ENCODE measurements around the gene RAB2B.
A peak's percentile ranks its signal among the peaks of the same experiment; 100 is the strongest.

RAB2B gene

DNA sequence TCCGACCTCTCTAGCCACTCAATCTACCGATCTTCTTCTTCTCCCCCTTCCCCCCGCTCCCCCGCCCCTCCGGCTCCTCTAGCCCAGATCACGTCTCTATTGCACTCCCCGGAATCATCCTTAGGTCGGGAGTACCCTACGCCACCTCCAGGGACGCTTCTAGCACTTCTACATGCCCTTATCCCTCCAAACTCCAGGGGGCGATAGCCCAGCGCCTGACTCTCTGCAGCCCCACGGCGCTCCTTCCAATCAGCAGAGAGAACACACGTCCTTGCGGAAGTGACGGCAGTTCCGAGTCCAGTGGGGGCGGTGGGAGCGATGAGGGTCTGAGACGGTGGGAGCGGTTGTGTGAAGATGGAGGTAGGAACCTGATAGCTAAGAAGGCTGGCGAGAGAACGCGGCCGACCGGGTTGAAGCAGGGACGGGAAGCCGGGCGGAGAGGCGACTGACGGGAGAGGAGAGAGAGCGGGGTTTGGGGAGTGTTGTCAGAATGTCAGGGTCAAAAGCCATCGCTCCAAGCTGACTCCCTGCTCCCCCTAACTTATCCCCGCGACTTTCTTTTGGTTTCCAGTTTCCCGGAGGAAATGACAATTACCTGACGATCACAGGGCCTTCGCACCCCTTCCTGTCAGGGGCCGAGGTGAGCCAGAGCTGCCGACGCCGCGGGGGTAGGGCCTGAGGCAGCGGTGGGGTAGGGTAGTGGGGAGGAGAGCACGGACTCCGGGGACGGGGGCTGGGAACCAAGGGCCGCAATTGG is at the start of gene RAB2B, which contains the start of gene TOX4:
RAB2B (minus strand) TSS at position 35 of the 757 bp plus-strand sequence. CDS start 87 bp downstream, outside the sequence.
TOX4 (plus strand) TSS at position 271 of the 757 bp plus-strand sequence; CDS start at position 355, 84 bp downstream.
- DNase-seq = peak; percentile 98

DNA sequence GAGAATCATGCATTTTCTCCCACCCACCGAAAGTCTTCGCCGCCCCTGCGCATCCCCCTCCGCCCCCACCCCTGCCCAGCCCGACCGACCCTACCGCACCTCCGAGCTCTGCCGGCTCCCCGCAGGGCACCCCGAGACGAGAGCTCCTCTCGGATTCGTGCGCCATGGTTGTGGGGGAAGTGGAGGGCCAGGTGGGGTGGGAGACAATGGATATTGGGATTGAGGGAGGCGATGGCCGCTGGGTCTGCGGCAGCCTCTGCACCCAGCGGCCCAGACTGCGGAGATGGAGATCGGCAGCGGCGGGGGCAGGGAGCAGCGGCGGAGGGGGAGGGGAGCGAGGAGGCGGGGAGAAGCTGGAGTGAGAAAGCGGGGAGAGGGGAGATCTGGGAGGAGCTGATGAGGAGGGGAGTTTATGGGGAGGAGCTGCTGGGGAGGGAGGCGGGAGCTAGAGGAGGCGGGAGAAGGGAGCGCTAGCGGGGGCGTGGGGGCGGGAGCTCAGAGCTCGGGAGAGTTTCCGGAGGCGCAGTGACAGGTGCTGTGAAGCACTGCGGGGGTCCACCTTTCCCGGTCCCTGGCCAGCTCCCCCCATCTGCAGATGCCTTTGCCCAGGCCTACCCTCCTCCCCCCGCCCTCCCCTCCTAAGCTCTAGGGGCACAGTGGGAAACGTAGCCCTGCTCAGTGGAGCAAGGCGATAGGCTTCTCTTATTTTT is 49.4 kb upstream of the RAB2B start, which contains the start of gene SALL2:
SALL2 (minus strand) TSS at position 385 of the 710 bp plus-strand sequence; CDS start at position 166, 219 bp downstream.
- peak; percentile 97 for DNase-seq

DNA sequence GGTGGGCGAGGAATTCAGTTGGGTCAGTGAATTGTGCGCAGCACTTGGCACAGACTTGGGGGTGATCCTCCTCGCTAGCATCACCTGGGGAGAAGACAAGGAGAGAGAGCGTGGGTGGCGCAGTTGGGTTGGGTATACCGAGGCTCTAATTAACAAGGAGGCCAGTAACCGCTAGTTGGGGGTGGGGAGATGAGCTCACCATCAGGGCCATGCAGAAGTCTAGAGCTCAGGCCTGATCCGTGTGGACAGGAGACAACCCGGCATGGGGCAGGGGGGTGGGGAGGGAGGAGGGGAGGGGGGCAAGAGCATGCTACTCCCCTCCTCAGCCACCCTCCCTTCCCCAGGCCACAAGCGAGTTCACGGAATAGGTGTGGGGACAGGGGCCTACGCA is 48.8 kb upstream of the RAB2B start:
- peak; percentile 61 for DNase-seq

DNA sequence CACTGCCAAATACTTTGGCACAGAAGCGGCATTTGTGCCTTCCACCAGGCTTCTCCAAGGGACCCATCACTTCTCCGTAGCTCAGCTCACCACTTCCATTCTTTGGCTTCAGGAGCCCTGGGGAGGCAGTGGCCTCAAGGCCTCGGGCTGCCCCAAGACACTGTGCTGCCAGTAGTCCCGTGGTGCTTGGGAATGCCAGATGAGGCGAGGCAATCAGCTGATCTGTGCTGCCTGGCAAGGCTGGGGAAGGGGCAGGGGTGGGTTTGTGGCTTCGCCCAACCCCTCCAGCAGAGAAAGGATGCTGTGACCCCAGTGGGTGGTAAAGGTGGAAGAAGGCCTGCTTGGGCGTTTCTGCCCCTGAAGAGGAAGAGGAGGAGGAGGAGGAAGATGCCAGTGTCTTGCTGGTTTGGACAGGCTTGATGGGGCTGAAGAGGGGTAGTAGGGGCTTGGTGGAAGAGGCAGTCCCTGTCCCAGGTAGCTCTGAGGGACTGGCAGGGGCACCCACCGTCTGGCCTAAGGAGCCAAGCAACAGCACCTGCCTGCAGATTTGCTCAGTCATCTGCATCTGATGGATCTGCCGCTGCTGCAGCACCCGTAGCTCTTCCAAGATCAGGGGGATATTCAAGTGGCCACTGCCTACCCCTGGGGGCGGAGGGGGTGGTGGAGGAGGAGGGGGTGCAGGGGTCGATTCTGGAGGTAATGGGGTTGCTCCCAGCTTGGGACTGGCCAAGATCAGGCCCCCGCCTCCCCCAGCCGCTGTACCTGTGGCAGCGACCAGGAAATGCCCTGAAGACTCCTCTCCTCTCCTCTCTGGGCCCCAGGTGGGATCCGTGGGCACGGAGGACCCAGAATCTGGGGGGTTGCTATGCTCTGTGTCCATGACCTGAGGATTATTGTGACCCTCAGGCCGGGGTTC is 48.1 kb upstream of the RAB2B start:
- no peak for DNase-seq

DNA sequence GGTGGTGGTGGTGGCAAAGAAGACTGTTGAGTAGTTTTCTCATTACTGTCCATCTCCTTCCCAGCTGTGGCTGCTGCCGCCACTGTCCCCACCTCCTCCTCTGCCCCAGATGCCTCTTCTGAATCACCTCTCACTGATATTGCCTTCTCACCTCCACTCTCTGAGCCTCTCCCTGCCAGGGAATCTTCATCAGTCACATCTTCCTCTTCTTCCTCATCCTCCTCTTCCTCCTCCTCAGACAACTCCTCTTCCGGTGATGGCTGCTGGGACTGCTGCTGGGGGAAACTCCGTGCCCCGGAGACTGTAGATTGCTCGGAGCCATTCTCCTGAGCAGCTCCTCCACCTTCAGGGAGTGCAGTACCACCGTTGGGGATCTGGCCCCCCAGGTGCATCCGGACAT is 46.4 kb upstream of the RAB2B start:
- no peak for DNase-seq

DNA sequence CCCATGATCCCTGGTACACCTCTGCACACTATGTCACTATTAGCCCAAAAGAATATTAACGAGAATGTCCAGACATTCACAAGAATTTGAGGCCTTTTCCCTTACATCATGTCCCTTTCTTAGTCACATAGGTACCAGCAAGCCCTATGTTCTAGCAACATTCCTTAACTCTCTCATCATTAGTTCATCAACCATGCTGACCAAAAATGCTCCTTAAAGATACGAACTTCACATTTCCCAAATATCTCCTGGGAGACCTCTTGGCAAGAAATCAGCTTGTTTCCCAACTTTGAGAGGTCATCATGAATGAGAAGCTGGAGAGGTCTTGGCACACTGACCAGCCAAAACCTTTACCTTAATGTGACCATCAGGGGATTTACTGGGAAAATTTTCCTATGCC is 44.7 kb upstream of the RAB2B start:
- DNase-seq = no peak

DNA sequence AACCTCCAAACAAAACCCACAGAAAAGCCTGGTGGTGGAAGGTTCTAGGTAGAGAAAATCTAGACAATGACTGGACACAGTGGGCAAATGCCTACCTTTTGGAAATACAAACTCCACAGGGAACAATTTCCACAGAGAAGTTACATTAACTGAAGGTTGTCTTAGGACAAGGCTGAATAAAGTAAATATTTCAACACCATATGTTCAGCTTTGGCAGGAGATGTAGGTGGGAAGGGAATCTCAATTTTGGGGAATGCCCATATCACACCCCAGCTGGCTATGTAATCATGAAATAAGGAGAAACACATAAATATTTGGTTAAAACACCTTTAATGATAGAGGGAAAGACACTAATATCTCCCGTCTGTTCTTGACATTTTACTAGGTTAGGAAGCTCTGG is 44.0 kb upstream of the RAB2B start:
- DNase-seq = no peak

DNA sequence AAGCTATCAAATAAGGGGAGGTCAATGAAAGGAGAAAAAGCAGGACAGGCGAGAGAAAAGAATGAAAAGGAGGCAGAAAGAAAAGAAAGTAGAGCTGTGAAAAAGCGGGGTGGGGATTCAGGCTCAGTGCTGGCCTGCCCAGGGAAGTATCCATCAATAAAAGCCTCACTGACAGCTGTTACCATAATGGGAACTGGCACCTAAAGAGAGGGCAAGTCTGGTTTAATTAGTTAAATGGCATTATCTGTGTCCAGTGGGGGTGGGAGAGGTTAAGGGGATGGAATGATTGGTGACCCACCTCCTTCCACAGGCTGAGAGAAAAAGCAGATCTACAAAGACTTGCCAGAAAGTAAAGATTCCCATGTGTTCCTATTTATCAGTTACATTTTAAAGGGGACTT is 42.0 kb upstream of the RAB2B start:
- DNase-seq = peak; percentile 88

DNA sequence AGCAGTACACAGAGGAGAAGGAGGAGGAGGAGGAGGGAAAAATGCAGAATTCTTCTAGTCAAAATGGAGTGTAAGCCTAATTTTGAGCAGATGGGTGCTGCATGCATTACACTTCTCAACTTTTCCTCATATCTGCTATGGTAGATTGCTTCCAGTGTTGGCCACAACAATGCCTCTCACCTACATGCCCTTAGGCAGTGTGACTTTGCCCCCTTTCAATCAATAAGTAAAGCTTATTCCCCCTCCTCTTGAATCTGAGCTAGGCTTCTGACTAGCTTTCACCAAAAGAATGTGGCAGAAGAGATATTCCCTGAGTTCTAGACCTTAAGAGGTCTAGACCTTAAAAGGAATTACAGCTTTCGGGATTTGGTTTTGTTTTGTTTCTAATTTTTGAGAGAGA is 37.6 kb upstream of the RAB2B start:
- no peak for DNase-seq

DNA sequence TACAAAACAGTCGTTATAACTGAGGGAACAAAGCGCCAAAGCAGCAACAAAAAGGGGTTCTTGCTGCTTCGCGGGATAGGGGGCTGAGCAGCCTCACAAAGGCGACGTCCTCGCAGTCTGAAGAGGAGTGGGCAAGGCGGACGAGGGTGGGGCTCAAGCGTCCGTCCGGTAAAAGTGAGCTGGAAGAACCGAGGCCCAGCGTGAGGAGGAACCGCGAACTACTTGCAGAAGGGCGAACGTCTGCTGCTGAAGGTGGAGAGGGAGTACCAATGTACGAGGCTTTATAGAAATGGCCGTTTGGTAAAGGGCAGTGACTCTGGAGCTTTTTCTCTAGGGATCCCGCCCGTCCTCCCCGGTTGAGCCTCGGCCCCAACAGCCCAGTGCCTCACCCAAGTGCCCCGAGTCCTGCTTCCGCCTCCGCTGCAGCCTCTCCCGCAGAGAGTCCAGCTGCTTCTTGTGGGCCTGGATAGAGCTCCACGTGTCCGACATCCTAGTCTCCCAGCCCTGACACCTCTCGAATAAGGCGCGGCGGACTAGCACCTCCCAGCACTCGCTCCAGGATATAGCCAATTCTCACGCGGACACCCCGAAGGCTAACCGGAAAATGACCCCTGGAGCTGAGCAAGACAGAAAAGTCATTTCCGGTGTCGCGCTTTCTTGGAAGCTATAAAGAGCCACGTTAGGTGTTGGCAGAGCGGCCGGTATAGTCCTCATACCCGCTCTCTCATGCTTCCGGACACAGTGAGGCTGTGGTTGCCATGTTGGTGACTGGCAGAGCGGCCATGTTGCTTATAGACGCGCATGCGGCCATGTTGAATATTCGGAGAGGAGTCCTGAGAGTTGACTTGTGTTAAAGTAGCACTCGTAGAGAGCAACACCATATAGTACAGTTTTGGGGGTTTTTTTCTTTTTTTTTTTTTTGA is 34.2 kb upstream of the RAB2B start, which contains the start of gene METTL3:
METTL3 (minus strand) TSS at position 606 of the 923 bp plus-strand sequence; CDS start at position 489, 117 bp downstream.
- peak; percentile 98 for DNase-seq

DNA sequence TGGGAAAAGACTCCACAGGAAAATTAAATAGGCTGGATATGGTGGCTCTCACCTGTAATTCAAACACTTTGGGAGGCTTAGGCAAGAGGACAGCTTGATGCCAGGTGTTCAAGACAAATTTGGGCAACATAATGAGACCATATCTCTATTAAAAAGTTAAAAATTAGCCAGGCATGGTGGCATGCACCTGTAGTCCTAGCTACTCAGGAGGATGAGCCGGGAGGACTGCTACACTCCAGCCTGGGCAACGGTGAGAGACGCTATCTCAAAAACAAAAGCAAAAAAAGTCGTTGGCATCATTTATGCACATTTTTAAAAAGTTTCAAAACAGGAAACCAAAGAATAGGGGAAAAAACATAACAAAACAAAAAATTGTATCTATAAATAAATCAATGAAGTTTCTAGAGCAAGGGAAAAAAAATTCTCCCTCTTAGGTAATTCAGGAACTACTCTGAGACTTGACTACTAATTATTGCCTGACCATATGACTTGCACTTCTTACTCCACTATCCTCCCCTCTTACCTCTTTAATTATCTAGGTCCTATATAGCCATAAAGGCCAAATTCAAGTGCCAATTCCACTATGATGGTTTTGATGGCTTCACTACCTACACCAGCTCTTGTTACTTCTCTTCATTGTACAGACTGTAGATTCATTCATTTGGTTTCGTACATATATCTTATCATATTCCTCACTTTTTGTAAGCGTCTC is 32.8 kb upstream of the RAB2B start:
- DNase-seq = no peak

DNA sequence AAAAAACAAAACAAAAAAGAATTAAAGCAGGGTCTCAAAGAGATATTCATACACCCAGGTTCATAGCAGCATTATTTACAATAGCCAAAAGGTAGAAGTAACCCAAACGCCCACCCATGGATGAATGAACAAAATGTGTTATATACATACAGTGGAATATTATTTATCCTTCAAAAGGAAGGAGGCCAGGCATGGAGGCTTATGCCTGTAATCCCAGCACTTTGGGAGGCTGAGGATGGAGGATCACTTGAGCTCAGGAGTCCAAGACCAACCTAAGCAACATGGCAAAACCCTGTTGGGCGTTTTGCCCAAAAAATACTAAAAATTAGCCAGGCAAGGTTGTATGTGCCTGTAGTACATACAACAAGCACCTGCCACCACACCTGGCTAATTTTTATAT is 29.8 kb upstream of the RAB2B start:
- no peak for DNase-seq

DNA sequence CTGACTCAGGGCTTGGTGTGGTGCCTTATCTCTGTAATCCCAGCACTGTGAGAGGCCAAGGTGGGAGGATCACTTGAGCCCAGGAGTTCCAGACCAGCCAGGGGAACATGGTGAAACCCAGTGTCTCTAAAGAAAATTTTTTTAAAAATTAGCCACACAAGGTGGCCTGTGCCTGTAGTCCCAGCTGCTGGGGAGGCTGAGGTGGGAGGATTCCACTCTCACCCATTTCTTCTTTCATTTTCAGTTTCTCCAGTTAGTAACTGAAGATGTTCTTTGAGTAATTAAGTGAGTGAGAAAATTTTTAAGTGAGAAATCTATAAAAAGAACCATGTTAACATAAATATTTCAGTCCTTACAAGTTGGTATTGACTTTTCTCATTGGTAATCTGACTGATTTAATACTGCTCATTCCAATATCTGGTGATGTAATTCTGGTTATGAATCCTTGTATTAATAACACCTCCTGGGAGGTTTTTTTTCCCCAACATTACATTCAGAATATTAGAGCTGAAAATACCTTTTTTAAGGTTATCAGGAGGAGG is 28.3 kb upstream of the RAB2B start:
- DNase-seq = no peak

DNA sequence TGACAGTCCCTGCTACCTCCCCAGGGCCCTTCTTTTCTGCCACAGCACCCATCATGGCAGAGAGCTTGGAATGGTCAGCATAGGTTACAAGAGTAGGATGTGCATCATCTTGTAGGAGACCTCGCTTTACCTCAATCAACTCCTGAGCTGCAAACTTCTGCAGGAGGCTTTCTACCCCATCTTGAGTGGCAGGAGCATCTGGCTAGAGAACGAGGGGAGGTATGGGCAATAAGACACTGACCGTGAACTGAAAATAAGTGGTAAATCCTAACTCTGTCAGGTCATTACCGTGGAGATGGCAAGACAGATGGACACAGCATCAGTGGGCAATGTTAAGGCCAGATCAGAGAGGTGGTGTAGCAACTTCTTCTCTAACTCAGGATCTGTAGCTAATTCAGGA is 26.6 kb upstream of the RAB2B start:
- no peak for DNase-seq

DNA sequence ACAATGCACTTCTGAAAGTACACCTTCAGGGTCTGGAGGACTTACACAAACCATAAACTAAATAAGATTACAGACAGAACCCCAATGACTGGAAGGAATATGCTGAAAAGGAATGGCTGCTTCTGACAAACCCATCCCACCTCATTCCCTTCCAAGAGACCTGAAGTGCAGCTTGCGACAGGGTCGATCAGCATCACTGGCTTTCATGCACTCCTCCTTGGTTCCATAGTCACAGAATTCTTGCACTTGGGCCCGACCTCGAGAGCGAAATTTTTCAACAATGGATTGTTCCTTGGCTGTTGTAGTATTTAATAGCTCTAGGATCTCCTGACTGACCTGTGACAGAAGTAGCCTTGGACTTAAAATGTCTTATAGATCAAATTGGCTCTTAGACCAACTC is 24.8 kb upstream of the RAB2B start:
- no peak for DNase-seq

DNA sequence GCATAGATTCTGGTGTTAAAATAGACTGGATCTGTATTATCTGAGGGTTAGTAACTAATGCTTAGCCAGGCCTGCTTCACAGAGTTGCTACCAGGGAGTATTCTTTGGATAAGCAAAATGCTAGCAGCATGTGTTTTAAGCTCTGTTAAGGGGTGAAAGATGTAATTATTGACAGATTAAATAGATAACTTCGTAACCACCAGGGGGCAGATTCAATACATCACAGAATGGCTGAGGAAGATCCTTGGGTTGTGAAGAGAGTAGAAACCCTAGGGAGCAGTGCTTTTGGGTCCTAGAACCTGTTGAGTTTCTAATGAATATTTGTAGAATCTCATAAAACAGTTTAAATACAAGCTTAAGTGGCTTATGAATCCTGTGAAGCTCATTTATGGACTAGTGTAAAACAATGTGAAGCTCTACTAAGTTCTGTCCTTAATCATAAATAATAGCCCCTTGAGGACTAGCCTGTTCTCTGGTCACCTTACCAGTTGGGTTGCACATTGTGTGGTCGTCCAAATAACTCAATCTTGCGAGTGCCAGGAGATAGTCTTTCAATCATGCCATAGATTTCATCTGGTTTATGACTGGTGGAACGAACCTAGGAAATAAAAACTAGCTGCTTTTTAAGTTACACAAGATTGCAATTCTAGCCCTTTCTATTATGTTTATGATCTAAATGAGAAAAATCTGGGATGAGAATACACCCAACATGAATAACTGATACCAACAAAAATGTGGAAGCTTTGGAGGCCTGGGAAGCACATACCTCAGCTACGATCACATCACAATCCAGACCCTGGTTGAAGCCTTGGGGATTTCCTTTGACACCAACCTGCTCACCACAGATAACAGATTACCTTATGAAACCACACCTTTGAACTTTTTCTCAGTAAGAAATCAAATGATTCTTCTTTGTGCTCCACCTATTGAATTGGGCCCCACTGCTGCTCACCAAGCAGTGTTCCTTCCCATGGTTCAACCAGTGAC is 22.1 kb upstream of the RAB2B start:
- DNase-seq = peak; percentile 79

DNA sequence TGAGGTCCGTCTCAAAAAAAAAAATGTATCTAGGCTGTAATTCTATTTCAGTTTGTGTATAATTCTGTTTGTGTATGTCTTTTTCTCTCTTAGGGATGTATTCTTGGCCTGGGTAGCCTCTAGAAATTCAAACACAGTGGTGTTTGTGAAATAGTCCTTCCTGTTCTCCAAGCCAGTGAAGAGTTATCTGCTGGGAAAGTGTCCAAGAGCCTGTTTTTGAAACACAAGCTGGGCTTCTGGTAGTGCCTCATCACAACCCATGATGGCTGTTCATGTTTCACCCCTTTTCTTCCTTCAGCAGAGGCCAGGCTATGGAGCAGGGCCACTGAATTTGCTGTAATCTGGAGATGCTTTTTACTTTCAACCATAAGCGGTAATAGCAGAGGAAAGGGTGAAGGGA is 19.7 kb upstream of the RAB2B start:
- no peak for DNase-seq

DNA sequence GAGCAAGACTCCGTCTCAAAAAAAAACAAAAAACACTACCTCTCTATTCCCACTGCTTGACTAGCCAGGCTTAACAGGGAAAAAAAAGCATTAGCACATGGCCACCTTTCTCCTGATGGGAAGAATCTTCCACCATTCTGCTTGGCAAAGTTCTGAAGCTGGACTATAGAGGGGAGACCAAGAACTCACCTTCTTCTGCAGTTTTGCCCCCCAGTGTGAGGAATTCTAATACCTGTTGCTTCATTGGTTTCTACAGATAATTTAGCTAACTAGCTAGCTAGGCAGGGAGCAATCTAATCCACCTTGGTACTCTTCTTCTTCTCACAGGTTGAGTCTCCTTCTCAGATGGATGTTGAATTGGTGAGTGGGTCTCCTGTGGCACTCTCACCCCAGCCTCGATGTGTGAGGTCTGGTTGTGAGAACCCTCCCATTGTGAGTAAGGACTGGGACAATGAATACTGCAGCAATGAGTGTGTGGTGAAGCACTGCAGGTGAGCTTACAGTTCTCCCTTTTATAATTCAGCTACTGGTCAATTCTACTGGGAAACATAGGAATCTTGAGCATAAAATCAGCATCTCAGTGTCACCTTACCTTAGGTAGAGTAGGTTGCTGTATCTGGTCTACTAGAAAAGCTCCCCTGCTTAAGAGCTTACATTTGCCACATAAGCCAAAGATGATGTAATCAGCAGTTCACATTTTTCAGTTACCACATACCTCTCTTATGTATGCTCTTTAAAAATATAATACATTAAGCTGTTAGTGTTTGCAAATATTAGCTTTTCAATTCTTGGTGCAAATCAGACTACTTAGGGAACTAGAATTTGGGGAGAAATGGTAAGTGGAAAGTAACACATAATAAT is 18.4 kb upstream of the RAB2B start:
- DNase-seq = no peak

All from NCI-H82 (cell line).